ENCODE results near the gene STRADB. TPM values are rescaled to one million over a fixed set of nuclear protein-coding genes. Genes with fewer than 3 reads are reported as not detected.
"Not testable (repeated sequence)": the region's sequence is repeated elsewhere in the genome, so short reads cannot be mapped to it uniquely, and the experiment has no call there.

STRADB gene
- total RNA-seq, 4 donors from 2014 or later, result 90.6 to 187 (median 129) TPM

DNA sequence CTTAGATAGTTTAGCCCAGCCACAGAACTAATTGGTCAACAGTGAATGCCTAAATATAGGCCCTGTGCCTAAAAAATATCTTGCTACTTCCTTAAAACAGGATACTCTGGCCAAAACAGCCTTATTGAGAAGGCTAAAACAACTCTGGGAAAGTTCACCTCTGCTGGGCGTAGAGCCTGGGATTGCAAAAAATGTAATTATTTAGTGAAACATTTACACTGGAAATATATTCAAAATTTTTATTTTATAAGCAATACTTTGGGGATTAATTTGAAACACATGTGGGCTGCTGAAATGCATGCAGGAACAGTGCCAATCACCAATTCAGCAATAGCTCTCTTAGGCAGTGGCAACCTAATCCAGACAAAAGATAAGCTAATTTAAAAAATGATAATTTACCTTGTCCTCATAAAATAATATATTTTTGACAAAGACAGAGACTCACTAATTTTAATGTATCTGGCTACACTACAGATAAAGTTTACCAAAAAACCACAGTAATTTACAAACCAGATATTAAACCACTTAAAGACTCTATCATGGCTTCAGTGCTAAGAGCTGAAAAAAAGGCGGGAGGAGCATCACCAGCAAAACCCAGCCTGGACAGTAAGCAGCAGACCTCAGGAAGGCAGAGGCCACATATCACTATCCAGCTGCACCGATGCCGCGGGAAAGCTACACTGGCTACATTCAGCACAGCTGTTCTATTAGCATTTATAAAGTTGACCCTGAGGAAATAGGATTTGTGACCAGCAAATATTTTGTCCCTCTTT is 18.7 kb upstream of the STRADB start:
- Histone ChIP-seq H3K9me3 (no peaks in the 10 kb centered on the region), H3K27me3 (no peaks in the 10 kb centered on the region), H3K4me1 (peaks cover 27 to 29% of the 10 kb centered on the region in 2 donors), H3K4me3 (peak overlapping the region in 2 of 4 donors; percentile 3 to 7), H3K27ac (peak overlapping the region; percentile 43 to 67 (median 53)), H3K36me3 (no peaks in the 10 kb centered on the region)
- DNase-seq (no peak), ATAC-seq (peak in 1 of 2 donors; percentile 42)
- TF ChIP-seq, protein P1, sequence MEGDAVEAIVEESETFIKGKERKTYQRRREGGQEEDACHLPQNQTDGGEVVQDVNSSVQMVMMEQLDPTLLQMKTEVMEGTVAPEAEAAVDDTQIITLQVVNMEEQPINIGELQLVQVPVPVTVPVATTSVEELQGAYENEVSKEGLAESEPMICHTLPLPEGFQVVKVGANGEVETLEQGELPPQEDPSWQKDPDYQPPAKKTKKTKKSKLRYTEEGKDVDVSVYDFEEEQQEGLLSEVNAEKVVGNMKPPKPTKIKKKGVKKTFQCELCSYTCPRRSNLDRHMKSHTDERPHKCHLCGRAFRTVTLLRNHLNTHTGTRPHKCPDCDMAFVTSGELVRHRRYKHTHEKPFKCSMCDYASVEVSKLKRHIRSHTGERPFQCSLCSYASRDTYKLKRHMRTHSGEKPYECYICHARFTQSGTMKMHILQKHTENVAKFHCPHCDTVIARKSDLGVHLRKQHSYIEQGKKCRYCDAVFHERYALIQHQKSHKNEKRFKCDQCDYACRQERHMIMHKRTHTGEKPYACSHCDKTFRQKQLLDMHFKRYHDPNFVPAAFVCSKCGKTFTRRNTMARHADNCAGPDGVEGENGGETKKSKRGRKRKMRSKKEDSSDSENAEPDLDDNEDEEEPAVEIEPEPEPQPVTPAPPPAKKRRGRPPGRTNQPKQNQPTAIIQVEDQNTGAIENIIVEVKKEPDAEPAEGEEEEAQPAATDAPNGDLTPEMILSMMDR (IDR thresholded peaks at IDR 0.05 in 4 of 5, conservative IDR thresholded peaks at IDR 0.05 in 1 of 5), result no peak
- no peak for TF ChIP-seq POLR2A (IDR thresholded peaks at IDR 0.05)
- in situ Hi-C loops (cut with MboI; ENCODE audit: low sequenced_read_pairs in 4 of 4), result no loop called here
- intact Hi-C loops (cut with DNase I; ENCODE audit: low total_unique reads), result no loop called here

DNA sequence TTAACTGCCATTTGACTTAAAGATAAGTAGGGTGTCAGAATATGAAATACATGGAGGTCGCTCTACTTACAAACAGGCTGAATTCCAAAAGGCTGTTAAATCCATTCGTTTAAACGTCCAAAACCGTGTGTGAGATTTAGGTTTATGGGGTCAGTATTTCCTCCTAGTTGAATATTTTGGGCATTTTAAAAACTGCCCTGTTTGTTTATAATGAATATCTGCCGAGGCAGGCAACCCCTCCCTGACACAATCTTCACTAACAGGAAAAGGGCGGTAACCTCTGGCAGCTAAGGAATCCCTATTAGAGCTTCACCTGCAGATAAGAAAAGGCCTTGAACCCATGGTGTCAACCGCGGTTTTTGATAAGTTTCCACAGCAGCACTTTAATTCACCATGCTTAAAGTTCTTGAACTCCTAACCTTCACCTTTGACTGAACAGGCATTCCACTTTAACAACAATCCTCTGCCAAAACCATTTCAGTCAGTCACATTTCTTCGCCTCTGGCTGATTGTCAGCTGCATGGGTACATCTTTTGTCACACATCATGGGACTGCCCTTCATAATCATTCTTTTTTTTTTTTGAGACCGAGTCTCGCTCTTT is 18.0 kb upstream of the STRADB start:
- Histone ChIP-seq H3K4me1 (peaks cover 27 to 29% of the 10 kb centered on the region in 2 donors), H3K9me3 (no peaks in the 10 kb centered on the region), H3K27ac (peak overlapping the region; percentile 43 to 56 (median 52)), H3K27me3 (no peaks in the 10 kb centered on the region), H3K4me3 (peak overlapping the region in 2 of 4 donors; percentile 3 to 7), H3K36me3 (no peaks in the 10 kb centered on the region)
- ATAC-seq (peak in 1 of 2 donors; percentile 39), DNase-seq (no peak)
- in situ Hi-C loops (cut with MboI; ENCODE audit: low sequenced_read_pairs in 4 of 4) (no loop called here), intact Hi-C loops (cut with DNase I; ENCODE audit: low total_unique reads) (no loop called here)
- TF ChIP-seq POLR2A (IDR thresholded peaks at IDR 0.05), result no peak
- TF ChIP-seq, protein P1 (IDR thresholded peaks at IDR 0.05 in 4 of 5, conservative IDR thresholded peaks at IDR 0.05 in 1 of 5), result no peak

DNA sequence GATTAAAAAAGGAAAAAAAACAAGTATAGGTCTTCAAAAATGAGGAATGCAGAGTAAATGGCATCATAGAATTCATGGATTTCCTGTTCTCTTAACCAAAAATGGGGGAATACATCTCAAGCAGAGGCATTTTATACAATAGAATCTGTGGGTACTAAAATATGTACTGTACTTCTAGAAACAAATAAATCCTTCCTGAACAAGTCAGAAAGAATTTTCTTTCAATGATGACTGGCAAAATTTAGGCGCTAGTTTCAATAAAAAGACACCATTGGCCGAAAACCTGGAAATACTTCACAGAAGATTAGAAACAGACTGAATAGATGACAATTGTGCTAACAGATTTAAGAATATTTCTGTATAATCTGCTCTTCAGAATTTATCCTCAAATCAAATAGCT is 15.4 kb upstream of the STRADB start:
- Histone ChIP-seq H3K9me3 (no peaks in the 10 kb centered on the region), H3K4me1 (peaks cover 27 to 38% of the 10 kb centered on the region in 2 donors), H3K36me3 (no peaks in the 10 kb centered on the region), H3K27ac (no peak overlapping the region), H3K4me3 (no peak overlapping the region), H3K27me3 (no peaks in the 10 kb centered on the region)
- TF ChIP-seq, protein P1 (IDR thresholded peaks at IDR 0.05 in 4 of 5, conservative IDR thresholded peaks at IDR 0.05 in 1 of 5), result no peak
- no peak for TF ChIP-seq POLR2A (IDR thresholded peaks at IDR 0.05)
- ATAC-seq (no peak), DNase-seq (no peak)
- intact Hi-C loops (cut with DNase I; ENCODE audit: low total_unique reads), result no loop called here
- in situ Hi-C loops (cut with MboI; ENCODE audit: low sequenced_read_pairs in 4 of 4), result no loop called here

DNA sequence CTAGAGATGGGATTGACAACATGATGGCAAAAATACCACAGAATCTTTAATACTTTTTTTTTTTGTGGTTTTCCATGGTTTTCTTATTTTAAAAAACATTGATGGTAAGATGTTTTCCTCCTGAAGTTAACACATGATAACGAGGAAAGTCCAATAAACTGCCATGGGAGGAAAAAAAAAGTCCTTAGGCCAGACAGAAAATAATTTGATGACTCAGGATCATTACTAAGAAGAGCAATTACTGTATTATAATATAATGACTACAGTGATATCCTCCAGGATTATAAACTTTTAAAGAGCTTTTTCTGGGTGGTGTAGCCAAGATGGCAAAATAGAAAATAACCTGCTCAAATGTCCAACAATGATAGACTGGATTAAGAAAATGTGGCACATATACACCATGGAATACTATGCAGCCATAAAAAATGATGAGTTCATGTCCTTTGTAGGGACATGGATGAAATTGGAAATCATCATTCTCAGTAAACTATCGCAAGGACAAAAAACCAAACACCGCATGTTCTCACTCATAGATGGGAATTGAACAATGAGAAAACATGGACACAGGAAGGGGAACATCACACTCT is 12.1 kb upstream of the STRADB start:
- ATAC-seq; H3K9me3 ChIP-seq; intact Hi-C loops (cut with DNase I; ENCODE audit: low total_unique reads); H3K4me3 ChIP-seq; in situ Hi-C loops (cut with MboI; ENCODE audit: low sequenced_read_pairs in 4 of 4); H3K36me3 ChIP-seq; H3K27me3 ChIP-seq; DNase-seq; H3K27ac ChIP-seq: not testable (repeated sequence)
- peaks cover 0 to 13% of the 10 kb centered on the region in 2 donors for H3K4me1 ChIP-seq

DNA sequence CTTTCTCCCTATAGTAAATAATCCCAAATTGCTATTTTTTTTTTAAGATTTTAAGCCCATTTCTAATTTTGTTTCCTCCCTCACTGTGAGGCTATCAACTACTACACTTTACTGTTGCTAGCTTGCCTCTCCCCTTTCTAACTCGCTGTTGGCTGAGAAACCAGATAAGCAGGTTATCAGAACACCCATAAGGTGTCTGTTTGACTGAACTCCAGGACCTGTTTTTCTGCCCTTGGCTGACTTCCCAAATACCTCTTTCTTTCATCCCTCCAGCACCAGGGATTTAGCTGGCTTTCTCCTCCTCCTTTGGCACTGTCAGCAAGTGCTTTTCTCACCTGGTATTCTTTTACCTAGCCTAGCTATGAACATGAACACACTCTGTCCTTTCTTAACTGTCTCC is 11.4 kb upstream of the STRADB start:
- no peaks in the 10 kb centered on the region for H3K36me3 ChIP-seq
- no peak overlapping the region for H3K27ac ChIP-seq
- H3K4me3 ChIP-seq, result no peak overlapping the region
- H3K4me1 ChIP-seq, result peaks cover 4 to 19% of the 10 kb centered on the region in 2 donors
- DNase-seq (no peak), ATAC-seq (no peak)
- intact Hi-C loops (cut with DNase I; ENCODE audit: low total_unique reads) (no loop called here), in situ Hi-C loops (cut with MboI; ENCODE audit: low sequenced_read_pairs in 4 of 4) (no loop called here)
- H3K27me3 ChIP-seq, result no peaks in the 10 kb centered on the region
- TF ChIP-seq POLR2A (IDR thresholded peaks at IDR 0.05), result no peak
- TF ChIP-seq, protein P1 (IDR thresholded peaks at IDR 0.05 in 4 of 5, conservative IDR thresholded peaks at IDR 0.05 in 1 of 5), result no peak
- no peaks in the 10 kb centered on the region for H3K9me3 ChIP-seq

Data from gastrocnemius medialis (tissue), 4 donors.